Activated CD4-positive, alpha-beta T cell treated with anti-CD3 and anti-CD28 coated beads for 36 hours (primary cell): ENCODE results near the gene MARCHF5. TPM values are rescaled to one million over a fixed set of nuclear protein-coding genes. Genes with fewer than 3 reads are reported as not detected.

Source experiments
- ATAC-seq: fragments of 200-7000 bp; cut with Tn5 transposase; one replicate; pipeline ENCODE4 v1.10.0; 2021; ENCODE audit warnings: mild to moderate bottlenecking, moderate library complexity
- CTCF ChIA-PET: fragments of 350-600 bp; sonication (Branson Sonifier 250); formaldehyde crosslinking; loops from one replicate; lab custom pipeline; 2021; ENCODE audit warnings: antibody characterized with exemption; lab: Charles Lee
- POLR2A ChIA-PET: fragments of 350-600 bp; sonication (Branson Sonifier 250); formaldehyde crosslinking; loops from one replicate; lab custom pipeline; 2021; ENCODE audit warnings: antibody characterized with exemption, inconsistent platforms; lab: Charles Lee
- DNase-seq: peaks from one replicate; pipeline ENCODE4 v3.0.0-alpha.2; 2020
- H3K27ac Mint-ChIP-seq: one replicate; pipeline ENCODE4 v1.8.0; 2021; ENCODE audit warnings: mixed read lengths
- H3K27me3 Mint-ChIP-seq: one replicate; pipeline ENCODE4 v1.8.0; 2021; ENCODE audit warnings: mixed read lengths
- H3K36me3 Mint-ChIP-seq: one replicate; pipeline ENCODE4 v1.8.0; 2021; ENCODE audit warnings: low read depth, mixed read lengths
- H3K4me1 Mint-ChIP-seq: one replicate; pipeline ENCODE4 v1.8.0; 2021; ENCODE audit warnings: mixed read lengths
- H3K4me3 Mint-ChIP-seq: one replicate; pipeline ENCODE4 v1.8.0; 2021; ENCODE audit warnings: mild to moderate bottlenecking, moderate library complexity, mixed read lengths
- H3K9me3 Mint-ChIP-seq: one replicate; pipeline ENCODE4 v1.8.0; 2021; ENCODE audit warnings: low read depth, mixed read lengths
- intact Hi-C, 2 experiments: fragments of 100-400 bp; cut with DNase I in 1 of 2; cut with micrococcal nuclease in 1 of 2; formaldehyde crosslinking; loops; one replicate each; pipeline versions ENCODE4 v1.14.2 to v1.15.1; 2022 to 2024; cut with DNase I, micrococcal nuclease
- total RNA-seq, 2 experiments: library from RNA; stranded (reverse); gene quantifications; one replicate each; pipeline ENCODE4 v1.2.3, GENCODE V29; 2021

MARCHF5 gene
- total RNA-seq, 2 experiments from 2014 or later = 11.7 to 25.9 TPM

DNA sequence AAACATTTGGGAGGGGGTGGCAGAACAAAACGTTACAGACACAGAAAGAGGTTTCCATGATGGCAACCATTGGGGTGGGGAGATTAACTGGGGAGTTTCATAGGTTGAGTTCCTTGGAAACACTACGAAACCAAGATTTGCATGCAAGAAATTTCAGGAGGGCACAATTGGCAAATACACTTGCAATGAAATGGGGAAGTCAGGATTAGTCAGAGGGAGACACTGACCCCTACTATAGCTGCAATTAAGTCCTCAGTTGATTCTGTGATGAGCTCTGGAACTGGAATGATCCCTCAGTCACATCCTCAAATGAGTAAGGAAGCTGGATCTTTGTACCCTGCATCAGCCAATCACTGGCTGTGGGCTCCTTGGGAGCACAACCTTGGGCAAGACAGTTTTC is 22.2 kb upstream of the MARCHF5 start:
- peaks cover 2% of the 10 kb centered on the region for H3K36me3 Mint-ChIP-seq
- intact Hi-C loops = no loop called here
- DNase-seq (no peak), ATAC-seq (no peak)
- peaks cover 9% of the 10 kb centered on the region for H3K4me1 Mint-ChIP-seq
- POLR2A ChIA-PET = no interaction called here
- H3K4me3 Mint-ChIP-seq = no peak overlapping the region
- H3K27ac Mint-ChIP-seq = no peak overlapping the region
- no peaks in the 10 kb centered on the region for H3K27me3 Mint-ChIP-seq
- H3K9me3 Mint-ChIP-seq = no peaks in the 10 kb centered on the region
- CTCF ChIA-PET = no interaction called here

DNA sequence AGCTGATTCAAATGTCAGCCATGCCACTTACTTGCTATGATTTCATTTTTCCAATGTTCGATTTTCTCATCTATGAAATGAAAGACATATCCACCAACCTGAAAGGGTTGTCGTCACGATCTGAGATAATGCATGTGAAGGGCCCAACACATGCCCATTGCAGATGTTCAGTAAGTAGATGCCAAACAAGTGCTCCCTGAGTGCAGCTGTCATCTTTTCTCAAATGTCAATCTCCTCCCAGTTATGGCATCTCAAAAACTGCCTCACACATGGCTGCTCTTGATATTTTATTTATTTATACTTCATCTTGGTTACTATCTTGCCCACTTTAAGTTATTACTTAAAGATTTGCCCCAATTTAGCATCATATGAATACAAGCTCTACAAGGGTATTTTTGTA is 16.9 kb upstream of the MARCHF5 start:
- H3K9me3 Mint-ChIP-seq = no peaks in the 10 kb centered on the region
- intact Hi-C loops = no loop called here
- H3K27me3 Mint-ChIP-seq = no peaks in the 10 kb centered on the region
- H3K27ac Mint-ChIP-seq = no peak overlapping the region
- H3K4me3 Mint-ChIP-seq = no peak overlapping the region
- DNase-seq (no peak), ATAC-seq (no peak)
- no peaks in the 10 kb centered on the region for H3K36me3 Mint-ChIP-seq
- POLR2A ChIA-PET = no interaction called here
- no peaks in the 10 kb centered on the region for H3K4me1 Mint-ChIP-seq
- CTCF ChIA-PET = interaction anchor here (0.7 to 1.3 kb wide), 3 partner anchors 10 to 16 kb away, joined by 3 read pairs; no protein-coding TSS in a partner anchor

DNA sequence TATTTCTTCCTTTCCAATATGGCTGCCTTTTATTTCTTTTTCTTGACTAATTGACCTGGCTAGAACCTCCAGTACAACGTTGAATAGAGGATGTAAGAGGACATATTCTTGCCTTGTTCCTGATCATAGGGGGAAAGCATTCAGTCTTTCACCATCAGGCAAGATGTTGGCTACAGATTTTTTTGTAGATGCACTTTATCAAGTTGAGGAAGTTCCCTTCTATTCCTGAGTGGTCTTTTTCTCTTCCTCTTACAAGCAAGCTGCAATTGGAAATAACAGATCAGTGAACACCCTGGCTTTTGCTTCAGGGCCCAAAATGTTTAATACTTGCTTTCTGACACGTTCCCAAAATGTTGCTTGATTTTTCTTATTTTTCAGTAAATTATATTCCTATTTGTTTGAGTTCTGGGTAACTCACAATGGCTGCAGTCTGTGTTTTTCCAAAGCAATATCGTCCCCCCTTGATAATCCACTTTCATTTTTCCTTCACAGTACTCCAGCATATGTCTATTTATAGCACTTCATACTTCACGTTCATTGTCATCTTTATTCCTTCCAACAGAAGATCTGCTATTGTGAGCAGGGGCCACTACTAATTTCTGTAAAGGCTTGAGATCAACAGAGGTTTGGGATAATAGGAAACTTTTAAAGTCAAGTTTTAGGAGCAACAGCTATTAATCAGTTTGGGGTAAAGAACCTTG is 11.8 kb upstream of the MARCHF5 start:
- ChIA-PET CTCF (interaction anchor here (0.6 to 0.7 kb wide), 2 partner anchors 12 to 215 kb away, joined by 3 read pairs; partner anchors contain the start of genes CPEB3 and MARCHF5), POLR2A (interaction anchor here (0.6 kb wide), 1 partner anchor 419 kb away, joined by 3 read pairs; no protein-coding TSS in a partner anchor)
- H3K36me3 Mint-ChIP-seq = no peaks in the 10 kb centered on the region
- H3K9me3 Mint-ChIP-seq = no peaks in the 10 kb centered on the region
- DNase-seq (no peak), ATAC-seq (no peak)
- H3K4me1 Mint-ChIP-seq = peaks cover 4% of the 10 kb centered on the region
- H3K27ac Mint-ChIP-seq = no peak overlapping the region
- H3K4me3 Mint-ChIP-seq = no peak overlapping the region
- intact Hi-C loops = no loop called here
- H3K27me3 Mint-ChIP-seq = no peaks in the 10 kb centered on the region

DNA sequence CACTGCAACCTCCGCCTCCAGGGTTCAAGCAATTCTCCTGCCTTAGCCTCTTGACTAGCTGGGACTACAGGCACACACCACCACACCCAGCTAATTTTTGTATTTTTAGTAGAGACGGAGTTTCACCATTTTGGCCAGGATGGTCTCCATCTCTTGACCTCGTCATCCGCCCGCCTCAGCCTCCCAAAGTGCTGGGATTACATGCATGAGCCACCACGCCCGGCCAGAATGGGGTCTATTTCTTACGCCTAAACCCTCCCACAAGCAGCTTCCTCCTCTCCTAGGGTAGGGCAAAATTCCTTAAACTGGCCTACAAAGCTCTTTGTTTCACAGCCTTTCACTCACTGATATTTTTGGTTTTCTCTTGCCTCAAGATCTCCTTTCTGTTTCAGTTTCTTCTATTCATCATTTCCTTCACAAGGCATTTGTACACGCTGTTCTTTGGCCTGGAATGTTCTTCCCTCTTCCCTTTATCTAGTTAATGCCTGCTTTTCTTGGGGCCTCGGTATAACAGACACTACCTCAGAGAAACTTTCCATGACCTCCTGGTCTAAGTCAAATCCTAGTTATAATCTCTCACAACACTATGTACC is 6.8 kb upstream of the MARCHF5 start:
- ChIA-PET CTCF (interaction anchor here (0.6 kb wide), 2 partner anchors 38 to 67 kb away, joined by 3 to 6 read pairs; no protein-coding TSS in a partner anchor), POLR2A (interaction anchor here (1.1 kb wide), 1 partner anchor 27 kb away, joined by 5 read pairs; no protein-coding TSS in a partner anchor)
- Mint-ChIP-seq H3K4me1 (peaks cover 13% of the 10 kb centered on the region), H3K27ac (peak overlapping the region; percentile 45), H3K9me3 (no peaks in the 10 kb centered on the region), H3K4me3 (no peak overlapping the region), H3K27me3 (no peaks in the 10 kb centered on the region), H3K36me3 (no peaks in the 10 kb centered on the region)
- ATAC-seq (peak; percentile 53), DNase-seq (no peak)
- intact Hi-C loops = no loop called here

DNA sequence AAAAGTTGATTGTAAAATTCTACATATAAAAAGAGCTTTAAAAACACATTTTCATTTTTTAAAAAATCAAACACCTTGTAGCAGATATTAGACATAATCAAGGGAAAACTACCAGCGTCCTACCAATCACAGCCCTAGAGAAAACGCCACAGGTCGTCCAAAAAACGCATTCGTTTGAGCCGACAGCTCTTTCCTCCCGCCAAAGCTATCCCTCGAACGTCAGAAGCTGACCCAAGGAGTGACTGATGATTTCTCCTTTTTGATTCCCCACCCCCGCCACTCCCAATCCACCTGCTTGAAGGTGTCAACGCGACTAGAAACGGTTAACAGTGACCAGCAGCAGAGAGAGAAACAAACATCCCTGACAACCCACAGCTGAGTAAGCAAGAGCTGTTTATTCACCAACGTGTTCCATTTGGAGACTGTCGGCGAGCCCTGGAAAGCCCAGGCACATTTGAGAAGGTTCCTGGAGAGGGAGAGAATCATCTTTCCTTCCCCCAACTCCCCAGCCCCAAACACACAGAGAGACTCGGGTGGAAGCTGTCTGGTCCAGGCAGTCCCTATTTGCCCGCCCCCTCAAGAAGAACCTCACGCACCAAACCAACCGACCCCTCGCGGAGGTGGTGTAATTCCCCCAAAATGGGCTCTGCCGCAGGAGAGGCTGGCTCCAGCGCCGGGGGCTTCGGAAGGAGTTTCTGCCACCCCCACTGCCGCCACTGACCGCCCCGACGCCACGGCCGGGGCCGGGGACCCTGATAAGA is 711 bp upstream of the MARCHF5 start:
- Mint-ChIP-seq H3K27me3 (no peaks in the 10 kb centered on the region), H3K9me3 (no peaks in the 10 kb centered on the region), H3K4me1 (peaks cover 25% of the 10 kb centered on the region), H3K36me3 (peaks cover 14% of the 10 kb centered on the region), H3K27ac (peak overlapping the region; percentile 80), H3K4me3 (peak overlapping the region; percentile 75)
- ATAC-seq = peak; percentile 10
- ChIA-PET CTCF (interaction anchor here (0.6 to 2.6 kb wide), 13 partner anchors 10 to 382 kb away, joined by 3 to 18 read pairs (median 3); no protein-coding TSS in a partner anchor), POLR2A (interaction anchor here (0.7 to 1.6 kb wide), 3 partner anchors 8 to 367 kb away, joined by 4 read pairs; partner anchors contain the start of genes BTAF1 and IDE)
- peak; percentile 53 for DNase-seq
- intact Hi-C loops = loop anchor here (1.0 to 5.0 kb wide), 4 partner anchors 49 to 301 kb away; no protein-coding TSS in a partner anchor

GRCh38 chr10:92291616-92291865 is 574 bp downstream of the MARCHF5 start:
- Mint-ChIP-seq H3K27me3 (no peaks in the 10 kb centered on the region), H3K27ac (no peak overlapping the region), H3K4me1 (peaks cover 24% of the 10 kb centered on the region), H3K36me3 (peaks cover 14% of the 10 kb centered on the region), H3K4me3 (peak overlapping the region; percentile 75), H3K9me3 (no peaks in the 10 kb centered on the region)
- ATAC-seq = peak; percentile 4
- intact Hi-C loops = loop anchor here (1.0 to 5.0 kb wide), 9 partner anchors 51 to 557 kb away; partner anchors contain the start of genes BTAF1 (in 1 of the 2), EXOC6 (in 1 of the 2), IDE (in 1 of the 2) and TNKS2 (in 1 of the 2)
- DNase-seq = no peak
- POLR2A ChIA-PET = interaction anchor here (1.6 kb wide), 1 partner anchor 282 kb away, joined by 4 read pairs; the partner anchor contains the start of gene IDE
- CTCF ChIA-PET = interaction anchor here (0.6 to 2.6 kb wide), 6 partner anchors 9 to 204 kb away, joined by 3 to 18 read pairs (median 4); no protein-coding TSS in a partner anchor

DNA sequence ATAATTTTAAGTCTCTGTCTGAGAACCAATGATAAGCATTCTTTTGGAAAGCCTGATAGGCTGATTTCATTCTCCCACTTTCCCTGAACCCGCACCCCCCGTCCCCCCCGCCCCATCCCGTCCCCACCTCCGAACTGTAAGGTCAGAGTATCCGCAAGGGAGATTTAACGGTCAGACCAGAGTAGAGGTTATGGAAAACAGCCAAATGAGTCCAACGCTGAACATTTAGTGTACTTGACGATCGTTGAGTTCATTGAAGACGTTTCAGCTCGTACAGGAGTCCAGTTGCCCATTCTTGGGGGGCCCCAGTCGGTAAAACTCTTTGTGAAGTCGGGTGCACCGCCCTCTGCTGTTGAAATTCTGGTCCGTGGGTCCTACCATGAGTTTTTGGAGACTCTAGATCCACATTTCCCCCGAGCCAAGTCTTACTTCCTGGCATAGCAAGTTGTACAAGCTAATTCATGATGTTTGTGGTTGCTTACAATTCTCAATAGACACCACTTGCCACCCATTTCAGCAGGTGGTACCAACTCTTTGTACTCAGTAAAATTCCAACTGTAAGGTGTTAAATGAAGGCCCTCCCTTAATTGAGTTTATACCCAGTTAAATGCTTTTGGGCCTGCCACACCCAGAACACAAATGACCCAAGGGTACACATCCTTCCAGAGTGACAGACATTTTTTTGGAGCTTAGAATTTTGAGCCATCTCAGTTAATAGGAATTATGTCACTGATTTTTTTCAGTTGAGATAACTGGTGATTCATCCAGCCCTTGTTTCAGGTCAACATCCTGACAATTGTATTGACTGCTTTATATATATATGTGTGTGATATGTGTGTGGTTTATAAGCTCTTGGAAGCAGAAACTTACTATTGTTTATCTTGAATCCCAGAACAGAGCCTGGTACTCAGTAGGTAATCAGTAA is 1.2 kb downstream of the MARCHF5 start:
- ATAC-seq (peak; percentile 8), DNase-seq (peak; percentile 75)
- intact Hi-C loops = loop anchor here (1.0 to 5.0 kb wide), 10 partner anchors 51 to 556 kb away; partner anchors contain the start of genes BTAF1 (in 1 of the 2), EXOC6 (in 1 of the 2), IDE (in 1 of the 2) and TNKS2 (in 1 of the 2)
- ChIA-PET POLR2A (interaction anchor here (0.5 to 1.6 kb wide), 2 partner anchors 81 to 282 kb away, joined by 3 to 4 read pairs; partner anchors contain the start of gene IDE), CTCF (interaction anchor here (0.6 to 2.6 kb wide), 6 partner anchors 8 to 269 kb away, joined by 3 to 18 read pairs (median 4); no protein-coding TSS in a partner anchor)
- Mint-ChIP-seq H3K27ac (peak overlapping the region; percentile 70), H3K27me3 (no peaks in the 10 kb centered on the region), H3K4me3 (peak overlapping the region; percentile 75), H3K4me1 (peaks cover 26% of the 10 kb centered on the region), H3K36me3 (peaks cover 15% of the 10 kb centered on the region), H3K9me3 (no peaks in the 10 kb centered on the region)

- CTCF ChIA-PET = interaction anchor here (0.6 to 2.4 kb wide), 2 partner anchors 11 to 223 kb away, joined by 3 to 9 read pairs; no protein-coding TSS in a partner anchor
- Mint-ChIP-seq H3K27me3 (no peaks in the 10 kb centered on the region), H3K9me3 (no peaks in the 10 kb centered on the region), H3K4me3 (no peak overlapping the region), H3K4me1 (peaks cover 46% of the 10 kb centered on the region), H3K36me3 (peaks cover 24% of the 10 kb centered on the region), H3K27ac (no peak overlapping the region)
- intact Hi-C loops = no loop called here
- DNase-seq (no peak), ATAC-seq (no peak)
- POLR2A ChIA-PET = interaction anchor here (0.6 kb wide), 2 partner anchors 8 to 275 kb away, joined by 3 to 4 read pairs; partner anchors contain the start of genes CPEB3 and IDE
These were observed 7.5 kb downstream of the MARCHF5 start for GRCh38 chr10:92298487-92298886.

DNA sequence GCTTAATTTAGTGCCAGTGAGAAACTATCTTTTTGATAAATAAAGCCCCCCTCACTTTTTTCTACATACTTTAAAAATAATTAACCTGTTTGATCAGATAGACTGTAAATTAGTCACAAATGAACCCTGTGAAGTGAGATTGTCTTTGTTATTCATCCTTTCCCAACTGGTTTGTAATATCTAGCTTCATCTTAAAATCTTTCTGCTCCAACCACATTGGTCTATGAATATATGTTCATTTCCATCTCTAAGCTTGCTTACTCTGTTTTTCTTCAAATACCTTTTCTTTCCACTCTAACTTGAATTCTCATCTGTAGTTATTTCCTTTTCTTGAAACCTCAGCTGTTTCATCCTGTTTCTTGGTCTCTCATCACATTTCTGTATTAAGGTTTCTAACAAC is 12.1 kb downstream of the MARCHF5 start:
- H3K27ac Mint-ChIP-seq = peak overlapping the region; percentile 77
- H3K36me3 Mint-ChIP-seq = peaks cover 14% of the 10 kb centered on the region
- H3K9me3 Mint-ChIP-seq = no peaks in the 10 kb centered on the region
- intact Hi-C loops = no loop called here
- CTCF ChIA-PET = interaction anchor here (1.4 to 2.7 kb wide), 3 partner anchors 9 to 215 kb away, joined by 3 to 18 read pairs (median 6); partner anchors contain the start of genes CPEB3 and MARCHF5
- no peak overlapping the region for H3K4me3 Mint-ChIP-seq
- H3K4me1 Mint-ChIP-seq = peaks cover 41% of the 10 kb centered on the region
- ATAC-seq (peak; percentile 67), DNase-seq (no peak)
- POLR2A ChIA-PET = no interaction called here
- no peaks in the 10 kb centered on the region for H3K27me3 Mint-ChIP-seq

GRCh38 chr10:92304061-92304460 is 13.1 kb downstream of the MARCHF5 start:
- Mint-ChIP-seq H3K27me3 (no peaks in the 10 kb centered on the region), H3K27ac (no peak overlapping the region), H3K4me3 (no peak overlapping the region), H3K4me1 (peaks cover 40% of the 10 kb centered on the region), H3K9me3 (no peaks in the 10 kb centered on the region), H3K36me3 (peaks cover 11% of the 10 kb centered on the region)
- ChIA-PET POLR2A (no interaction called here), CTCF (interaction anchor here (2.4 to 2.7 kb wide), 2 partner anchors 12 to 216 kb away, joined by 6 to 18 read pairs; partner anchors contain the start of genes CPEB3 and MARCHF5)
- no peak for ATAC-seq
- intact Hi-C loops = no loop called here
- no peak for DNase-seq
